Tibial nerve (tissue), 4 donors: ENCODE data around the gene UBLCP1.

Experiments
- CTCF ChIP-seq, 5 experiments: fragments of 200-600 bp in 3 of 5; fragments of 450-650 bp in 2 of 5; sonication (generic) in 3 of 5; IDR thresholded peaks; one replicate each; pipeline ENCODE4 v1.5.1; 2016 to 2019; ENCODE audit warnings: antibody characterized with exemption in 5 of 5, mild to moderate bottlenecking in 3 of 5, moderate library complexity in 2 of 5
- EP300 ChIP-seq, 2 donors: sonication (generic); formaldehyde crosslinking; IDR thresholded peaks; one replicate each; pipeline ENCODE4 v1.6.1; 2017; ENCODE audit warnings: antibody characterized with exemption in 2 of 2, mild to moderate bottlenecking in 1 of 2
- POLR2A ChIP-seq, 2 donors: fragments of 450-650 bp; IDR thresholded peaks; one replicate each; pipeline ENCODE4 v1.6.1; 2017; ENCODE audit warnings: antibody characterized with exemption in 2 of 2, mild to moderate bottlenecking in 2 of 2, moderate library complexity in 2 of 2

- no peak for TF ChIP-seq EP300 (IDR thresholded peaks at IDR 0.05)
- no peak for TF ChIP-seq CTCF (IDR thresholded peaks at IDR 0.05)
- TF ChIP-seq POLR2A (IDR thresholded peaks at IDR 0.05), result no peak
These were observed 48.0 kb downstream of the UBLCP1 start for GRCh38 chr5:159311063-159311462.
